ENCODE data around the gene ZDHHC4.
A peak's percentile ranks its signal among the peaks of the same experiment; 100 is the strongest.

Gene ZDHHC4

DNA sequence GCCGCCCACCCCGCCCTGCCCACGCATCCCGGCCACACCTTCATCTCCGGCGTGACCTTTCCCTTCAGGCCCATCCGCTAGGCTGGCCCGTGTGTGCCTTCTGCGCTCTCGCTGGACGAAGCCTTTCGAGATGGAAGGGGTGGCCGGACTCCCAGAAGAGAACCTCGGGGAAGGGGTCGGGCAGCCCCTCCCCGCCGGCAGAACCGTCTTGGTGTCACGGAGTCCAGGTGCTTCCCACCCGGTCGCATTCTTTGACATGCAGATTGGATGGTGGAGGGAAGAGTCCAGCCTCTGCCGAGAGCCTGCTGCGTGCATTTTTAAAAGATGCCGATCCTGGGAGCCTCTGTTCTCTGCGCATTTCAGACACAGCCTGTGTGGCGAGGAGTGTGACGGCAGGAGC lies 30.8 kb downstream of the ZDHHC4 start:
- ChIA-PET CTCF (no interaction called here), POLR2A (interaction anchor here (0.6 kb wide), 1 partner anchor 78 kb away, joined by 3 read pairs; no protein-coding TSS in a partner anchor)
- Histone ChIP-seq H3K4me1 (ENCODE audit: control extremely low read depth in 1 of 4, control insufficient read depth in 4 of 4, insufficient read depth in 4 of 4, low read length in 3 of 4) (no peaks in the 10 kb centered on the region), H3K4me3 (ENCODE audit: control insufficient read depth in 1 of 7, extremely low read depth in 1 of 7, insufficient read depth in 4 of 7, low read depth in 2 of 7, low read length in 6 of 7) (no peak overlapping the region), H3K9me3 (ENCODE audit: control extremely low read depth in 1 of 5, control insufficient read depth in 4 of 5, insufficient read depth in 2 of 5, low read depth in 1 of 5, low read length in 4 of 5) (no peaks in the 10 kb centered on the region), H3K27me3 (replicated peaks in 2 of 5; ENCODE audit: control insufficient read depth in 4 of 5, insufficient read depth in 5 of 5, low read length in 4 of 5) (no peaks in the 10 kb centered on the region), H3K27ac (ENCODE audit: insufficient read depth in 1 of 2, low read depth in 1 of 2, low read length in 2 of 2, poor library complexity in 1 of 2, severe bottlenecking in 2 of 2) (no peak overlapping the region), H3K36me3 (ENCODE audit: control insufficient read depth in 4 of 4, insufficient read depth in 4 of 4, low read length in 3 of 4) (peaks cover 5 to 41% (median 22%) of the 10 kb centered on the region in 4 experiments)
- 98% methylated on average over 20 of the region's 27 CpGs for WGBS (ENCODE audit: insufficient coverage)
- DNase-seq, result no peak

DNA sequence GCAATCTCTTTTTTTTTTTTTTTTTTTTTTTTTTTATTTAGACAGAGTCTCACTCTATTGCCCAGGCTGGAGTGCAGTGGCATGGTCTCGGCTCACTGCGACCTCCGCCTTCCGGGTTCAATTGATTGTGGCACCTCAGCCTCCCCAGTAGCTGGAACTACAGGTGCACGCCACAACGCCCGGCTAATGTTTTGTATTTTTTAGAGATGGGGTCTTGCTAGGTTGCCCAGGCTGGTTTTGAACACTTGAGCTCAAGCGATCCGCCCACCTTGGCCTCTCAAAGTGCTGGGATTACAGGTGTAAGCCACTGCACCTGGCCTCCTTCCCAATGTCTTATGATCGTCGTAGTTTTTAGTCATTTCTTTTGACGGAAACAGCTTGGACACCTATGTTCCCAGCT lies 31.5 kb downstream of the ZDHHC4 start:
- Histone ChIP-seq H3K4me3 (ENCODE audit: control insufficient read depth in 1 of 7, extremely low read depth in 1 of 7, insufficient read depth in 4 of 7, low read depth in 2 of 7, low read length in 6 of 7) (no peak overlapping the region), H3K36me3 (ENCODE audit: control insufficient read depth in 4 of 4, insufficient read depth in 4 of 4, low read length in 3 of 4) (peaks cover 5 to 35% (median 21%) of the 10 kb centered on the region in 4 experiments), H3K9me3 (ENCODE audit: control extremely low read depth in 1 of 5, control insufficient read depth in 4 of 5, insufficient read depth in 2 of 5, low read depth in 1 of 5, low read length in 4 of 5) (no peaks in the 10 kb centered on the region), H3K27me3 (replicated peaks in 2 of 5; ENCODE audit: control insufficient read depth in 4 of 5, insufficient read depth in 5 of 5, low read length in 4 of 5) (no peaks in the 10 kb centered on the region), H3K27ac (ENCODE audit: insufficient read depth in 1 of 2, low read depth in 1 of 2, low read length in 2 of 2, poor library complexity in 1 of 2, severe bottlenecking in 2 of 2) (no peak overlapping the region), H3K4me1 (ENCODE audit: control extremely low read depth in 1 of 4, control insufficient read depth in 4 of 4, insufficient read depth in 4 of 4, low read length in 3 of 4) (no peaks in the 10 kb centered on the region)
- DNase-seq, result no peak
- POLR2A ChIA-PET, result interaction anchor here (0.6 kb wide), 1 partner anchor 79 kb away, joined by 3 read pairs; no protein-coding TSS in a partner anchor
- WGBS (ENCODE audit: insufficient coverage), result 98% methylated on average over 11 of the region's 12 CpGs
- CTCF ChIA-PET, result interaction anchor here (1.4 kb wide), 1 partner anchor 50 kb away, joined by 4 read pairs; no protein-coding TSS in a partner anchor

DNA sequence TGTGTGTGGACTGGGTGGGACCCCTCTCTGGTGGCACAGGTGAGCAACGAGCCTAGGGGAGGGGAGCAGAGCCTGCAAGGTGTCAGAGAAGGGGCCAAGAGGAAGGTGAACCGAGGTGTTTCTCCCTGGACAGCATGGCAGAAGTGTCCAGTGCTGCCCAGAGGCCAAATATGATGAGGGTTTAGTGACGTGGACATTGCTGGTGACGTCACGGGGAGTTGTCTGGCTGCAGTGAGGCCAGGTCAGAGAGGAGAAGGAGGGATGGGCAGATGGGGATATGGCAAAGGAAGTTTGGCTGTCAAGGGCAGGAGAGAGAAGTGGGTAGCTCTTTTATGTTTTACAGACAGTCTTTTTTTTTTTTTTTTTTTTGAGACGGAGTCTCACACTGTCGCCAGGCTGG lies 35.6 kb downstream of the ZDHHC4 start:
- Histone ChIP-seq H3K9me3 (ENCODE audit: control extremely low read depth in 1 of 5, control insufficient read depth in 4 of 5, insufficient read depth in 2 of 5, low read depth in 1 of 5, low read length in 4 of 5) (no peaks in the 10 kb centered on the region), H3K4me1 (ENCODE audit: control extremely low read depth in 1 of 4, control insufficient read depth in 4 of 4, insufficient read depth in 4 of 4, low read length in 3 of 4) (peaks cover 0 to 14% (median 14%) of the 10 kb centered on the region in 4 experiments), H3K36me3 (ENCODE audit: control insufficient read depth in 4 of 4, insufficient read depth in 4 of 4, low read length in 3 of 4) (peaks cover 0 to 12% (median 5%) of the 10 kb centered on the region in 4 experiments), H3K27me3 (replicated peaks in 2 of 5; ENCODE audit: control insufficient read depth in 4 of 5, insufficient read depth in 5 of 5, low read length in 4 of 5) (peaks cover 0 to 6% (median 0%) of the 10 kb centered on the region in 5 experiments), H3K4me3 (ENCODE audit: control insufficient read depth in 1 of 7, extremely low read depth in 1 of 7, insufficient read depth in 4 of 7, low read depth in 2 of 7, low read length in 6 of 7) (no peak overlapping the region), H3K27ac (ENCODE audit: insufficient read depth in 1 of 2, low read depth in 1 of 2, low read length in 2 of 2, poor library complexity in 1 of 2, severe bottlenecking in 2 of 2) (no peak overlapping the region)
- no peak for DNase-seq
- CTCF ChIA-PET, result interaction anchor here (1.0 to 2.1 kb wide), 4 partner anchors 18 to 54 kb away, joined by 3 to 5 read pairs (median 4); no protein-coding TSS in a partner anchor
- 91% methylated on average over 5 of the region's 7 CpGs for WGBS (ENCODE audit: insufficient coverage)
- POLR2A ChIA-PET, result no interaction called here

DNA sequence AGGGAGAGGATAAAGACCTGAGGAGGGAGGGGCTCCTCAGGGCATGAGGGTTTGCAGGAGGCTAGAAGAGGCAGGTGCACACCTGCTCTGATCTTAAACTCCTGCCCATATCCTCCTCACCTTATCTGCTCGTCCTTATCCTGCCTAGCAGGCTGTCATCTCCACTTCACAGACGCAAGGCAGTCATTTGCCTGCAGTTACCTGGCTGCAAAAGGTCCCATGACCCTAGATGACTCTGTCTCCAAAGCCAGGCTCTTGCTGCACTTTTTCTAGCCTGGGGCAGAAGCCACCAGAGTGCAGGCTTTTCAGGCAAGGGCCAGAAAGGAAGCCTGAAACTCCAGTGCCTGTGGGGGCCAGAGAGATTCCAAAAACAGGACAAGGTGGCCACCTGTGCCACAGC lies 36.5 kb downstream of the ZDHHC4 start:
- H3K27me3 ChIP-seq (replicated peaks in 2 of 5; ENCODE audit: control insufficient read depth in 4 of 5, insufficient read depth in 5 of 5, low read length in 4 of 5), result peaks cover 0 to 6% (median 0%) of the 10 kb centered on the region in 5 experiments
- ChIA-PET POLR2A (no interaction called here), CTCF (no interaction called here)
- no peak overlapping the region for H3K27ac ChIP-seq (ENCODE audit: insufficient read depth in 1 of 2, low read depth in 1 of 2, low read length in 2 of 2, poor library complexity in 1 of 2, severe bottlenecking in 2 of 2)
- H3K9me3 ChIP-seq (ENCODE audit: control extremely low read depth in 1 of 5, control insufficient read depth in 4 of 5, insufficient read depth in 2 of 5, low read depth in 1 of 5, low read length in 4 of 5), result no peaks in the 10 kb centered on the region
- WGBS (ENCODE audit: insufficient coverage), result 46% methylated on average over 2 of the region's 2 CpGs
- H3K36me3 ChIP-seq (ENCODE audit: control insufficient read depth in 4 of 4, insufficient read depth in 4 of 4, low read length in 3 of 4), result peaks cover 0 to 7% (median 0%) of the 10 kb centered on the region in 4 experiments
- H3K4me1 ChIP-seq (ENCODE audit: control extremely low read depth in 1 of 4, control insufficient read depth in 4 of 4, insufficient read depth in 4 of 4, low read length in 3 of 4), result peaks cover 0 to 14% (median 14%) of the 10 kb centered on the region in 4 experiments
- H3K4me3 ChIP-seq (ENCODE audit: control insufficient read depth in 1 of 7, extremely low read depth in 1 of 7, insufficient read depth in 4 of 7, low read depth in 2 of 7, low read length in 6 of 7), result no peak overlapping the region
- DNase-seq, result no peak

DNA sequence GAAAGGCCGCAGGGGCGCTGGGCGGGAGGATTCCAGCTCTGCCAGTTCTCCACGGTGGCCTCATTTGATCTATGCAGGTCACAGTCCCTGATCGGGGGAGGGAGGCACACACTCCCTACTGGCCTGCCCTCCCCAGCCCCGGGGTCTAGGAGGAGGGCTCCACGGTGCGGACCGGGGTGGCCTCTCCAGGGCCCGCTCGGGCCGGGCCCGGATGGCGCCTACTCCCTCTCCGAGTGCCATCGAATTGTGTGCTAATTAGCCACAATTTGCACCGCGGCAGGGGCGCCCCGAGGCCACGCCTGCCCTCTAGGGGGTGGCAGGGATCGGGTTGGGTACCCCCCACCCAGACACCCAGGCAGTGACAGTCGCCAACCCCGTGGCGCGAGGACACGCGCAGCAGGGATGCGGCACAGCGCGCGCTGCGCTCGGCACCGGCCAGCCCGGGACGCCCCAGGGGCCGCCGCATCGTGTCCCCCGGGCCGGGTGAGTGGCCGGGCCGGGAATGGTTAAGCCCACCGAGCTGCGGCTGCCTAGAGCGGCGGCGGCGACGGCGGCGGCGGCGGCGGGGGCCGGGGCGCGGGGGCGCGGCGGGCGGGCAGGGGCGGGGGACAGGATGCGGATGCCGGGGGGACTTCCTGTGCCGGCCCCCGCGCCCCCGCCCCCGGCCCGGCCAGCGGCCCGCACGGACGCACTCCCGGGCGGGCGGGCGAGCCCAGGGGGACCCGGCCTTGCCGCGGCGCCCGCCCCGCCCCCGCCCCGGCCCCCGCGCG lies 37.9 kb downstream of the ZDHHC4 start, which contains the start of gene ZNF853:
ZNF853 (plus strand) TSS at position 658 of the 770 bp plus-strand sequence. CDS start 565 bp downstream, outside the sequence.
- Histone ChIP-seq H3K9me3 (ENCODE audit: control extremely low read depth in 1 of 5, control insufficient read depth in 4 of 5, insufficient read depth in 2 of 5, low read depth in 1 of 5, low read length in 4 of 5) (no peaks in the 10 kb centered on the region), H3K4me3 (ENCODE audit: control insufficient read depth in 1 of 7, extremely low read depth in 1 of 7, insufficient read depth in 4 of 7, low read depth in 2 of 7, low read length in 6 of 7) (peak within 1 kb of the TSS; percentile 48 to 83 (median 66)), H3K4me1 (ENCODE audit: control extremely low read depth in 1 of 4, control insufficient read depth in 4 of 4, insufficient read depth in 4 of 4, low read length in 3 of 4) (peaks cover 0 to 14% (median 14%) of the 10 kb centered on the region in 4 experiments), H3K27me3 (replicated peaks in 2 of 5; ENCODE audit: control insufficient read depth in 4 of 5, insufficient read depth in 5 of 5, low read length in 4 of 5) (peaks cover 0 to 6% (median 0%) of the 10 kb centered on the region in 5 experiments), H3K36me3 (ENCODE audit: control insufficient read depth in 4 of 4, insufficient read depth in 4 of 4, low read length in 3 of 4) (peaks cover 0 to 7% (median 0%) of the 10 kb centered on the region in 4 experiments), H3K27ac (ENCODE audit: insufficient read depth in 1 of 2, low read depth in 1 of 2, low read length in 2 of 2, poor library complexity in 1 of 2, severe bottlenecking in 2 of 2) (no peak within 1 kb of the TSS)
- ChIA-PET CTCF (no interaction called here), POLR2A (no interaction called here)
- DNase-seq, result peak in 2 of 3 donors; percentile 32 to 50
- WGBS (ENCODE audit: insufficient coverage), result 6% methylated on average over 54 of the region's 91 CpGs

DNA sequence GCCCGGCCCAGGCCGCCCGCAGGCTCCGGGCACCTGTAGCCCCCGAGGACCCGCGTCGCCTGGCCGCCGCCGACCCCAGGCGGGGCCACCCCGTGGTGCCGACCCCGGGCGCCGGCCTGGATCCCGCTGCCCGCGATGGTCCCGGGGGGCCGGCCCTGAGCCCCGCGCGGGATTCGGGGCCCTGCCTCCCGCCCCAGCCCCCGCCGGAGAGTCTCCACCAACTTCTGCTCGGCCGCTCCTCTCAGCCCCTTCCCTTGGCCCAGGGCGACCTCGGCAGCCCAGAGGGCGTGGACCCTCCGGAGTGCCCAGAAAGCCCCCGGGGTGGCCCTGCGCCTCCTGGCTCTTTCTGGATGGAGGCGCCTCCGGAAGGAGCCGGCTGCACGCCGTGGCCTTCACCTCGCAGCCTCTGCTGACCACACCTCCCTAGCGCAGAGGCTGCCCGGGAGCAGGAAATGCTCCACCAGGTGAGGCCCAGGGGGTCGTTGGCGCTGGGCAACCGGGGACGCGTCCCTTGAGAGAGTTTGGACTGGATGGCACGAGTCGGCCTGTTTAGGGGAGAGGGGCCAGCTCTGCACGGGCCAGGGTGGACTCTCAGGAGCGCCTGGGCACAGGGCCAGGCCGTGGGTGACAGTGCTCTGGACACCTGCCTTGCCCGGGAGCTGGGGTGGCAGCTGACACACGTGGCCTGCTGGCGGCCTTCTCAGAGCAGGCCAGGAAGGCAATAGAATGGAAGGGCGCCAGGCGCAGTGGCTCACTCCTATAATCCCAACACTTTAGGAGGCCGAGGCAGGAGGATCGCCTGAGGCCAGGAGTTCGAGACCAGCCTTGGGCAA lies 38.7 kb downstream of the ZDHHC4 start:
- CTCF ChIA-PET, result interaction anchor here (0.8 to 1.6 kb wide), 3 partner anchors 10 to 20 kb away, joined by 3 to 5 read pairs (median 4); partner anchors contain the start of gene ZNF316
- WGBS (ENCODE audit: insufficient coverage), result 1% methylated on average over 58 of the region's 63 CpGs
- Histone ChIP-seq H3K4me3 (ENCODE audit: control insufficient read depth in 1 of 7, extremely low read depth in 1 of 7, insufficient read depth in 4 of 7, low read depth in 2 of 7, low read length in 6 of 7) (peak overlapping the region; percentile 48 to 83 (median 62)), H3K27me3 (replicated peaks in 2 of 5; ENCODE audit: control insufficient read depth in 4 of 5, insufficient read depth in 5 of 5, low read length in 4 of 5) (peaks cover 0 to 6% (median 0%) of the 10 kb centered on the region in 5 experiments), H3K4me1 (ENCODE audit: control extremely low read depth in 1 of 4, control insufficient read depth in 4 of 4, insufficient read depth in 4 of 4, low read length in 3 of 4) (peaks cover 0 to 14% (median 14%) of the 10 kb centered on the region in 4 experiments), H3K36me3 (ENCODE audit: control insufficient read depth in 4 of 4, insufficient read depth in 4 of 4, low read length in 3 of 4) (peaks cover 0 to 9% (median 1%) of the 10 kb centered on the region in 4 experiments), H3K27ac (ENCODE audit: insufficient read depth in 1 of 2, low read depth in 1 of 2, low read length in 2 of 2, poor library complexity in 1 of 2, severe bottlenecking in 2 of 2) (no peak overlapping the region), H3K9me3 (ENCODE audit: control extremely low read depth in 1 of 5, control insufficient read depth in 4 of 5, insufficient read depth in 2 of 5, low read depth in 1 of 5, low read length in 4 of 5) (no peaks in the 10 kb centered on the region)
- POLR2A ChIA-PET, result no interaction called here
- peak in 2 of 3 donors; percentile 14 to 31 for DNase-seq
